GM12878 (cell line): ENCODE measurements around the gene MBD3L2. TPM values are rescaled to one million over a fixed set of nuclear protein-coding genes. Genes with fewer than 3 reads are reported as not detected.
"Not testable (repeated sequence)": the region's sequence is repeated elsewhere in the genome, so short reads cannot be mapped to it uniquely, and the experiment has no call there.

Experiments
- ATAC-seq: fragments of 200-7000 bp; cut with Tn5 transposase; 3 replicates; pipeline ENCODE4 v1.9.1; 2020; ENCODE audit warnings: mild to moderate bottlenecking, moderate library complexity
- BruUV-seq: library from RNA; stranded (reverse); fragments of 400-500 nt; replicated peaks from 2 replicates; lab custom pipeline; 2021; lab: Mats Ljungman, UMichigan
- CTCF ChIA-PET: fragments of 300-600 bp; sonication (Branson Sonifier 250); formaldehyde crosslinking; extraction: SDS; loops from one replicate; lab custom pipeline; 2021; ENCODE audit warnings: inconsistent platforms; lab: Yijun Ruan, JAX
- POLR2A ChIA-PET: fragments of 350-600 bp; formaldehyde crosslinking; extraction: SDS; loops from one replicate; lab custom pipeline; 2021; ENCODE audit warnings: inconsistent platforms; lab: Charles Lee
- RAD21 ChIA-PET: fragments of 300-600 bp; sonication (Branson Sonifier 250); formaldehyde crosslinking; loops from one replicate; lab custom pipeline; 2023; ENCODE audit warnings: antibody characterized with exemption; ENCODE audit not compliant: unreplicated experiment; lab: Charles Lee
- SMC1A ChIA-PET: fragments of 300-600 bp; sonication (Branson Sonifier 250); formaldehyde crosslinking; loops from one replicate; lab custom pipeline; 2023; ENCODE audit not compliant: unreplicated experiment, uncharacterized antibody; lab: Charles Lee
- DNase-seq: peaks from one replicate; pipeline ENCODE4 v3.0.0-alpha.2; 2011; ENCODE audit warnings: low read depth, low spot score
- FAIRE-seq: peaks from 3 replicates; lab custom pipeline; 2011; peaks lifted over from hg19 to GRCh38; lab: Jason Lieb, UNC
- H2AFZ ChIP-seq: 2 replicates; pipeline ENCODE4 v1.6.0; 2011; ENCODE audit warnings: low read depth, low read length, control low read depth; ENCODE audit not compliant: control insufficient read depth
- H3K27ac ChIP-seq: 2 replicates; pipeline ENCODE4 v1.5.1; 2011; ENCODE audit warnings: control low read depth; ENCODE audit not compliant: control insufficient read depth, insufficient read depth
- H3K27me3 ChIP-seq, 2 experiments: replicated peaks in 1 of 2; 2 replicates each; pipeline versions ENCODE4 v1.6.0 to v1.6.1; 2011; ENCODE audit warnings: low read length in 1 of 2; ENCODE audit not compliant: control insufficient read depth in 2 of 2, insufficient read depth in 2 of 2
- H3K36me3 ChIP-seq, 2 experiments: 2 replicates each; pipeline ENCODE4 v1.5.1; 2011; ENCODE audit warnings: low read length in 1 of 2; ENCODE audit not compliant: control insufficient read depth in 2 of 2, insufficient read depth in 2 of 2
- H3K4me1 ChIP-seq: 2 replicates; pipeline ENCODE4 v1.6.1; 2011; ENCODE audit warnings: mild to moderate bottlenecking, low read length, moderate library complexity, mixed read lengths; ENCODE audit not compliant: control insufficient read depth, insufficient read depth
- H3K4me2 ChIP-seq: 2 replicates; pipeline ENCODE4 v1.6.0; 2011; ENCODE audit warnings: control low read depth; ENCODE audit not compliant: control insufficient read depth, insufficient read depth
- H3K4me3 ChIP-seq: fragments of 200-600 bp; sonication (generic); 2 replicates; pipeline ENCODE4 v1.5.1; 2016
- H3K79me2 ChIP-seq: 2 replicates; pipeline ENCODE4 v1.6.0; 2011; ENCODE audit warnings: low read length; ENCODE audit not compliant: control insufficient read depth, insufficient read depth
- H3K9ac ChIP-seq: 2 replicates; pipeline ENCODE4 v1.8.0; 2011; ENCODE audit warnings: low read length, control low read depth, mixed read lengths; ENCODE audit not compliant: control insufficient read depth, insufficient read depth
- H3K9me3 ChIP-seq: replicated peaks from 3 replicates; pipeline ENCODE4 v1.5.1; 2011; ENCODE audit warnings: mild to moderate bottlenecking, low read length; ENCODE audit not compliant: control insufficient read depth, insufficient read depth
- H4K20me1 ChIP-seq: 2 replicates; pipeline ENCODE4 v1.6.0; 2011; ENCODE audit not compliant: control insufficient read depth, insufficient read depth
- WGBS: methylation state at CpG from one replicate; pipeline ENCODE4 v1.1.6; 2016; ENCODE audit warnings: low lambda C conversion rate; ENCODE audit not compliant: insufficient replicate concordance, insufficient coverage; ENCODE audit errors: missing lambda C conversion rate; 5-methylcytosine and 5-hydroxymethylcytosine counted together
- in situ Hi-C: fragments of 300-500 bp; cut with MboI; formaldehyde crosslinking; loops from 9 replicates; pipeline ENCODE4 v1.14.3; 2018; ENCODE audit warnings: mixed read lengths
- intact Hi-C: fragments of 100-400 bp; cut with micrococcal nuclease; formaldehyde crosslinking; loops from one replicate; pipeline ENCODE4 v1.14.2; 2022; ENCODE audit not compliant: unreplicated experiment
- polyA plus RNA-seq, 11 experiments: library from polyadenylated mRNA; depleted of rRNA in 4 of 11; unstranded in 6 of 11; stranded (reverse) in 5 of 11; fragments of >200 nt; fragmentation: Nextera tagmentation in 4 of 11; fragmentation: Illumina TruSeq in 1 of 11; extraction: Ambion mirVana in 4 of 11; extraction: Trizol in 1 of 11; gene quantifications; 1 replicate in 1 of 11; 2 replicates in 10 of 11; pipeline versions ENCODE4 v1.2.1 to v1.2.3, GENCODE V29; 2011 to 2016; ENCODE audit warnings: inconsistent platforms in 2 of 11, missing spikeins in 2 of 11, low read depth in 1 of 11
- total RNA-seq, 4 experiments: library from RNA; depleted of rRNA in 3 of 4; stranded (reverse); fragments of >200 nt in 3 of 4; fragmentation: Illumina TruSeq in 1 of 4; extraction: Trizol in 1 of 4; gene quantifications; 2 replicates each; pipeline versions ENCODE4 v1.2.1 to v1.2.3, GENCODE V29; 2013 to 2021

Gene MBD3L2
- total and polyA plus RNA-seq, 10 of the 15 experiments (the other 5 are each of a cell fraction or from before 2014, with no cell fraction given), result not detected

GRCh38 chr19:7056371-7056770, 7.2 kb downstream of the MBD3L2 start:
- SMC1A ChIA-PET, CTCF ChIA-PET, in situ Hi-C loops, H3K4me1 ChIP-seq, FAIRE-seq, H3K79me2 ChIP-seq, H3K27ac ChIP-seq, H3K36me3 ChIP-seq, intact Hi-C loops, ATAC-seq, RAD21 ChIA-PET, H3K4me2 ChIP-seq, H4K20me1 ChIP-seq, H3K27me3 ChIP-seq, H3K4me3 ChIP-seq, DNase-seq, H2AFZ ChIP-seq, POLR2A ChIA-PET, H3K9me3 ChIP-seq, H3K9ac ChIP-seq, BruUV-seq: not testable (repeated sequence)
- 81% methylated on average over 8 of the region's 16 CpGs for WGBS

GRCh38 chr19:7058576-7058975, 9.5 kb downstream of the MBD3L2 start, which contains the start of gene MBD3L3:
Gene MBD3L3, minus strand, starts transcription at chr19:7058676. Its CDS starts 71 bp downstream, at chr19:7058605.
- ATAC-seq, H3K79me2 ChIP-seq, SMC1A ChIA-PET, H3K4me2 ChIP-seq, H2AFZ ChIP-seq, H4K20me1 ChIP-seq, H3K4me1 ChIP-seq, RAD21 ChIA-PET, FAIRE-seq, DNase-seq, H3K27ac ChIP-seq, BruUV-seq, H3K4me3 ChIP-seq, H3K36me3 ChIP-seq, H3K27me3 ChIP-seq, in situ Hi-C loops, POLR2A ChIA-PET, H3K9ac ChIP-seq, CTCF ChIA-PET, intact Hi-C loops, H3K9me3 ChIP-seq: not testable (repeated sequence)
- no CpG with 5 or more reads among the region's 8 CpGs for whole genome bisulfite sequencing

- H4K20me1 ChIP-seq, H3K79me2 ChIP-seq, DNase-seq, intact Hi-C loops, H3K27ac ChIP-seq, H3K36me3 ChIP-seq, RAD21 ChIA-PET, H3K9me3 ChIP-seq, FAIRE-seq, in situ Hi-C loops, H3K4me1 ChIP-seq, ATAC-seq, H3K4me3 ChIP-seq, H3K9ac ChIP-seq, CTCF ChIA-PET, H3K4me2 ChIP-seq, BruUV-seq, POLR2A ChIA-PET, SMC1A ChIA-PET, H3K27me3 ChIP-seq, H2AFZ ChIP-seq: not testable (repeated sequence)
- 2% methylated on average over 1 of the region's 2 CpGs for WGBS
Observed at GRCh38 chr19:7059977-7060376, 10.9 kb downstream of the MBD3L2 start.
